Kidney epithelial cell (primary cell): ENCODE data around the gene C3orf38. TPM values are rescaled to one million over a fixed set of nuclear protein-coding genes. Genes with fewer than 3 reads are reported as not detected.

Experiments
- DNase-seq: peaks from one replicate; pipeline ENCODE4 v3.0.0-alpha.2; 2010; ENCODE audit warnings: low read depth
- H3K27me3 ChIP-seq: 2 replicates; pipeline ENCODE4 v1.6.0; 2011; ENCODE audit warnings: low read length; ENCODE audit not compliant: control insufficient read depth, insufficient read depth
- H3K36me3 ChIP-seq: 2 replicates; pipeline ENCODE4 v1.5.1; 2011; ENCODE audit warnings: low read length; ENCODE audit not compliant: control insufficient read depth, insufficient read depth
- H3K4me3 ChIP-seq: 2 replicates; pipeline ENCODE4 v1.5.1; 2011; ENCODE audit warnings: low read depth, mild to moderate bottlenecking, control low read depth, low read length
- total RNA-seq: library from RNA; depleted of rRNA; stranded (reverse); fragments of >200 nt; gene quantifications from 2 replicates; pipeline ENCODE4 v1.2.3, GENCODE V29; 2015
- TF ChIP-seq, protein P1 (sequence below): IDR thresholded peaks from 2 replicates; pipeline ENCODE4 v1.5.1; 2011; ENCODE audit warnings: mild to moderate bottlenecking, moderate library complexity, low read length, control low read depth, inconsistent platforms; ENCODE audit not compliant: insufficient read depth, poor library complexity, severe bottlenecking

C3orf38 gene
- total RNA-seq, 1 donor from 2014 or later, result 26.9 TPM

DNA sequence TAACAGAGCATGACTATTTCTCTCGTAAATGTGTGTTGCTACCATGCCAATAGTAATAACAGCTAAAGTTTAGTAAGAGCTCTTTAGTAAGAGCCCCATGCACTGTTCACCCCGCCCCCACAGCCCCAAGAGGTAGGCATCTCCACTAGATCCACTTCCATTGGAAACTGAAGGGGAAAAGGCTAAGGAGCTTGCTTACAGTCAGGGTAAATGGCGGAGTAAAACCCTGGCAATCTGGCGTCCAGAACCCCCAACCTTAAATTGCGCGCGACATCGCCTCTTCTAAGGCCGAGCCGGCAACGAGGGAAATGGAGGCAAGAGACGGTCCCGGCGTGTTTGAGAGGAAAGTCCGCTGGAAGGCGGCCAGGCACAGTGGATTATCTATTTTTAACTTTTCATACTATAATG lies 654 bp upstream of the C3orf38 start:
- no peaks in the 10 kb centered on the region for H3K27me3 ChIP-seq
- H3K36me3 ChIP-seq, result no peaks in the 10 kb centered on the region
- no peak for DNase-seq
- peak overlapping the region; percentile 77 for H3K4me3 ChIP-seq
- TF ChIP-seq, protein P1, sequence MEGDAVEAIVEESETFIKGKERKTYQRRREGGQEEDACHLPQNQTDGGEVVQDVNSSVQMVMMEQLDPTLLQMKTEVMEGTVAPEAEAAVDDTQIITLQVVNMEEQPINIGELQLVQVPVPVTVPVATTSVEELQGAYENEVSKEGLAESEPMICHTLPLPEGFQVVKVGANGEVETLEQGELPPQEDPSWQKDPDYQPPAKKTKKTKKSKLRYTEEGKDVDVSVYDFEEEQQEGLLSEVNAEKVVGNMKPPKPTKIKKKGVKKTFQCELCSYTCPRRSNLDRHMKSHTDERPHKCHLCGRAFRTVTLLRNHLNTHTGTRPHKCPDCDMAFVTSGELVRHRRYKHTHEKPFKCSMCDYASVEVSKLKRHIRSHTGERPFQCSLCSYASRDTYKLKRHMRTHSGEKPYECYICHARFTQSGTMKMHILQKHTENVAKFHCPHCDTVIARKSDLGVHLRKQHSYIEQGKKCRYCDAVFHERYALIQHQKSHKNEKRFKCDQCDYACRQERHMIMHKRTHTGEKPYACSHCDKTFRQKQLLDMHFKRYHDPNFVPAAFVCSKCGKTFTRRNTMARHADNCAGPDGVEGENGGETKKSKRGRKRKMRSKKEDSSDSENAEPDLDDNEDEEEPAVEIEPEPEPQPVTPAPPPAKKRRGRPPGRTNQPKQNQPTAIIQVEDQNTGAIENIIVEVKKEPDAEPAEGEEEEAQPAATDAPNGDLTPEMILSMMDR, result no peak

DNA sequence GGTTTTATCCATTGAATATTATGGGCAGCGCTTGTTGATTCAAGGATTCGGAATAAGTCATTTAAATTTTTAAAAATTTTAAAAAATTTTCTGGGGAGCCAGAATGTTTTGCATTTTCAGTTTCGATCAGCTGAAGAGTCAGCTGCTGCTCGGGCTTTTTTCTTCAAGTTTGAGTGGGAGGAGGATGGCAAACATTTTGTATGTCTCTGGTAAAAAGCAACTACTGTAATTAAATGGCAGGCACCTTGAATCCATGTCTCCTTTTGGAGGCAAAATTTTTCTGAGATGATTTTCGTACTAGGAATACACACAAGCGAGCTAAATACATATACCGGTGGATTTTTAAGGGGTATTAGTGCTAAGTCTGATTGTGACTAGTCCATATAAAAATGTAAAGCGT lies 612 bp downstream of the C3orf38 start:
- Histone ChIP-seq H3K36me3 (no peaks in the 10 kb centered on the region), H3K27me3 (no peaks in the 10 kb centered on the region), H3K4me3 (peak overlapping the region; percentile 77)
- DNase-seq, result no peak
- TF ChIP-seq, protein P1, result no peak

DNA sequence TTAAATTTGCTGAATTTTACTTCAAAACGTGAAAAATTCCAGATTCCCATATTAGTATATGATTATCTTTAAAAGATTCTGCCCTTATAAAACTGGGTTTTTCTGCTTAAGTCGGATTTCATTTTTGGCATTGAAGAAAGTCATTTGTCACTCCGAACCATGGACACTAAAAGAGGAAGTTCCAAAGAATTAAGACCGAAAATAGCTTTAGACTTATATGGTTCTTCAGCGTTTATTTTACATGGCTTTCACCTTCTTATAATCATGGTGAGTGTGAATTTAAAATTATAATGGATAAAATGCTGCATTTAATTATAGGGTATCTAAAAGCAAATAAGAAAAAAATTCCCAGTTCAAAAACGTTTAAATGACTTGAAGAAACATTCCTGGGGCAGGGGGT lies 1.0 kb downstream of the C3orf38 start:
- no peak for DNase-seq
- peak overlapping the region; percentile 77 for H3K4me3 ChIP-seq
- H3K36me3 ChIP-seq, result no peaks in the 10 kb centered on the region
- no peaks in the 10 kb centered on the region for H3K27me3 ChIP-seq
- TF ChIP-seq, protein P1, result no peak

DNA sequence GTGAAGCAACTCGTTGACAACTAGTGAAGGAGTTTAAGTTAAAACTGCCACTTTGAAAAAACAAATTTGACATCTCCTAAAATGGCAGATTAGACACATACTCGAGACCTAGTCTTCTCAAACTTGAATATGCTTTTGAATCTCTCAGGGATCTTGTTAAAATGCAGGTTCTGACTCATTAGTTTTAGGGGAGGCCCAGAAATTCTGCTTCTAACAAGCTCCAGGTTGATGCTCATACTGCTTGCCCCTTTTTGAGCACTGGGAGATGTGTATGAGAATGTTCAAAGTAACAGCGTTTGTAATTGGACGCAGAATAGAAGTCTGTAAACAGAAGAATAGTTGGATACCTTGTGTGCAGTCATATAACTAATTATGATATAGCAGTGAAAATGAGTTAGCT lies 1.6 kb downstream of the C3orf38 start:
- Histone ChIP-seq H3K36me3 (no peaks in the 10 kb centered on the region), H3K27me3 (no peaks in the 10 kb centered on the region), H3K4me3 (peak overlapping the region; percentile 77)
- DNase-seq, result no peak
- TF ChIP-seq, protein P1, result no peak

DNA sequence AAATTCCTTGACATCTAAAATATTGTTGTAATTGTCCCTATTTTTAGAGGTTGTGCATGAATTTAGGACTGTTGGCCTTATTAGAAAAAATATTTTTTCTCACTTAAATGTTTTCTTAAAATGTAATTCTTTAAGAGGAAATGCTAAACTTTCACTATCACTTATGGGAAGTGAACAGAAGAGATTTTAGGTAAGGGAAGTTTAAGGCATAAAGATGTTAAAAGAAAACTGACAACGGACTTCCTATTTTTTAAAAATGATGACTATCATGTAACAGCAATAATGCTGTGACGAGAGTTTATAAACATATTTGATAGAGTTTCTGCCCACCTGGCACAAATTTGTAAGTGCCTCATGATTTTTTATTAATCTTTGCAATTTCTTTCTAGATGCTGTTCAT lies 3.1 kb downstream of the C3orf38 start:
- Histone ChIP-seq H3K27me3 (no peaks in the 10 kb centered on the region), H3K4me3 (no peak overlapping the region), H3K36me3 (no peaks in the 10 kb centered on the region)
- TF ChIP-seq, protein P1, result no peak
- no peak for DNase-seq

DNA sequence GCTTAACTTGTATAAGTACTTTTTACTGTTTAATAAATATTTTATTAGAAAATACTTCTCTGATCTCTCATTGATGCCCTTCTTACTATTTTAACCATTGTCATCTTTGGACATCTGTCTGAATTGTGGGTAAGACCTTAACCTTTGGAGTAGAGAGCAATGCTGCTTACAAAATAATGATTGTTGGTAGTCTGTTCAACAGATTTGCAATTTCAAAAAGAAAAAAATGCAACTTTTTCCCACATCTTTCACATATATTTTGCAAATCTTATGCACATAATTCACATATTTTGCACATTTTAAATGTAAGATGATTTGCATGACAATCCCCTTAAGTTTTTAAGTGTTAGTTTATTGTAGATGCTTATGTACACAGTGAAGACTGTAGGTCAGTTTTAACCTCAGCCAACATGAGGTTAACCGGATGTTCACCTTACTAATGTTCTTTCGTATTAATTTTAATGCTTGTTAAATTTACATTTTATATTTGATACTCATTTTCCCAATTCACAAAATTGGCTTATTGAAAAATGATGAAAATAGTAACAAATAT lies 16.7 kb downstream of the C3orf38 start:
- no peak for DNase-seq
- TF ChIP-seq, protein P1, result no peak
- no peak overlapping the region for H3K4me3 ChIP-seq

More for the DNA sequence above, 16.7 kb downstream of the C3orf38 start:
- Histone ChIP-seq H3K36me3 (no peaks in the 10 kb centered on the region), H3K27me3 (no peaks in the 10 kb centered on the region)
